ENCODE measurements around the gene MRTFB.

- no peak for TF ChIP-seq CTCF (IDR thresholded peaks at IDR 0.05; ENCODE audit: low read depth, low read length)
- TF ChIP-seq EZH2phosphoT487 (IDR thresholded peaks at IDR 0.05; ENCODE audit: low read depth), result no peak
These were observed 9.3 kb upstream of the MRTFB start for GRCh38 chr16:14061732-14062259.
